Amniotic epithelial cell (primary cell): ENCODE measurements around the gene TLNRD1.

Experiments
- DNase-seq: peaks from one replicate; pipeline ENCODE4 v3.0.0-alpha.2; 2010; ENCODE audit warnings: low read depth

The TLNRD1 gene

GRCh38 chr15:80977627-80978036 lies 23.1 kb upstream of the TLNRD1 start:
- DNase-seq: peak; percentile 47

- peak; percentile 42 for DNase-seq
Observed at GRCh38 chr15:80978685-80979329, 21.9 kb upstream of the TLNRD1 start.

GRCh38 chr15:80979538-80980200 lies 21.1 kb upstream of the TLNRD1 start:
- DNase-seq: no peak

GRCh38 chr15:80982205-80982604 lies 18.5 kb upstream of the TLNRD1 start:
- DNase-seq: no peak

GRCh38 chr15:80982839-80983238 lies 17.9 kb upstream of the TLNRD1 start:
- DNase-seq: no peak

GRCh38 chr15:80984856-80985255 lies 15.9 kb upstream of the TLNRD1 start:
- no peak for DNase-seq

GRCh38 chr15:80985981-80986380 lies 14.7 kb upstream of the TLNRD1 start:
- DNase-seq: peak; percentile 76

- no peak for DNase-seq
Observed at GRCh38 chr15:80986487-80986886, 14.2 kb upstream of the TLNRD1 start.

- DNase-seq: peak; percentile 53
Observed at GRCh38 chr15:80988148-80988796, 12.5 kb upstream of the TLNRD1 start.

GRCh38 chr15:80989081-80989517 lies 11.6 kb upstream of the TLNRD1 start:
- no peak for DNase-seq

- peak; percentile 89 for DNase-seq
Observed at GRCh38 chr15:80989518-80990478, 10.9 kb upstream of the TLNRD1 start, which contains the start of gene MESD. Gene MESD, minus strand, starts transcription at chr15:80989819. Its CDS starts 28 bp downstream, at chr15:80989791.

- no peak for DNase-seq
Observed at GRCh38 chr15:80990955-80991354, 9.8 kb upstream of the TLNRD1 start.

GRCh38 chr15:80991421-80991820 lies 9.3 kb upstream of the TLNRD1 start:
- DNase-seq: peak; percentile 68

GRCh38 chr15:80992006-80992405 lies 8.7 kb upstream of the TLNRD1 start:
- DNase-seq: no peak

- DNase-seq: no peak
Observed at GRCh38 chr15:80992441-80992840, 8.3 kb upstream of the TLNRD1 start.

- peak; percentile 12 for DNase-seq
Observed at GRCh38 chr15:80996247-80996646, 4.5 kb upstream of the TLNRD1 start.

GRCh38 chr15:80997692-80998091 lies 3.0 kb upstream of the TLNRD1 start:
- DNase-seq: no peak

GRCh38 chr15:80998251-80998650 lies 2.5 kb upstream of the TLNRD1 start:
- no peak for DNase-seq

- DNase-seq: no peak
Observed at GRCh38 chr15:80999623-81000036, 1.1 kb upstream of the TLNRD1 start.

GRCh38 chr15:81000144-81000623 lies 539 bp upstream of the TLNRD1 start:
- peak; percentile 20 for DNase-seq

- DNase-seq: peak; percentile 23
Observed at GRCh38 chr15:81001152-81002008, 657 bp downstream of the TLNRD1 start.
